Ascending aorta (tissue), 2 donors: ENCODE results near the gene NT5DC4. TPM values are rescaled to one million over a fixed set of nuclear protein-coding genes. Genes with fewer than 3 reads are reported as not detected.

Source experiments
- DNase-seq, 2 donors: peaks; one replicate each; pipeline ENCODE4 v3.0.0-alpha.2; 2019; ENCODE audit warnings: low spot score in 2 of 2
- H3K27ac ChIP-seq, 2 donors: fragments of 200-600 bp; sonication (generic); one replicate each; pipeline ENCODE4 v1.5.1; 2016 to 2017; ENCODE audit warnings: mild to moderate bottlenecking in 1 of 2
- H3K27me3 ChIP-seq: fragments of 200-600 bp; sonication (generic); one replicate; pipeline ENCODE4 v1.5.1; 2017
- H3K36me3 ChIP-seq, 2 donors: fragments of 200-600 bp; sonication (generic); one replicate each; pipeline ENCODE4 v1.5.1; 2016
- H3K4me1 ChIP-seq, 2 donors: fragments of 200-600 bp; sonication (generic); one replicate each; pipeline ENCODE4 v1.5.1; 2016 to 2017; ENCODE audit warnings: mild to moderate bottlenecking in 1 of 2
- H3K4me3 ChIP-seq, 2 donors: fragments of 200-600 bp; sonication (generic); one replicate each; pipeline ENCODE4 v1.5.1; 2016 to 2017; ENCODE audit warnings: mild to moderate bottlenecking in 1 of 2
- H3K9me3 ChIP-seq, 2 donors: fragments of 200-600 bp; sonication (generic); one replicate each; pipeline ENCODE4 v1.5.1; 2016
- CTCF ChIP-seq, 3 experiments: fragments of 200-600 bp in 2 of 3; fragments of 450-650 bp in 1 of 3; sonication (generic) in 2 of 3; IDR thresholded peaks; one replicate each; pipeline ENCODE4 v1.5.1; 2016 to 2019; ENCODE audit warnings: antibody characterized with exemption in 3 of 3, mild to moderate bottlenecking in 1 of 3, moderate library complexity in 1 of 3
- intact Hi-C: fragments of 100-400 bp; cut with DNase I; formaldehyde crosslinking; loops from one replicate; pipeline ENCODE4 v1.15.1; 2023
- total RNA-seq: library from RNA; depleted of rRNA; stranded (reverse); fragments of >200 nt; gene quantifications from one replicate; pipeline ENCODE4 v1.1.0, GENCODE V29; 2016

The NT5DC4 gene
- total RNA-seq, 1 donor from 2014 or later: not detected

GRCh38 chr2:112777036-112777435, 56.2 kb downstream of the NT5DC4 start:
- Histone ChIP-seq H3K9me3 (no peaks in the 10 kb centered on the region), H3K4me1 (no peaks in the 10 kb centered on the region), H3K4me3 (no peak overlapping the region), H3K27me3 (no peaks in the 10 kb centered on the region), H3K36me3 (no peaks in the 10 kb centered on the region), H3K27ac (no peak overlapping the region)
- no peak for DNase-seq
- no peak for TF ChIP-seq CTCF (IDR thresholded peaks at IDR 0.05)
- intact Hi-C loops: no loop called here

- intact Hi-C loops: no loop called here
- Histone ChIP-seq H3K36me3 (no peaks in the 10 kb centered on the region), H3K4me1 (no peaks in the 10 kb centered on the region), H3K27me3 (no peaks in the 10 kb centered on the region), H3K4me3 (no peak overlapping the region), H3K27ac (no peak overlapping the region), H3K9me3 (no peaks in the 10 kb centered on the region)
- no peak for TF ChIP-seq CTCF (IDR thresholded peaks at IDR 0.05)
- DNase-seq: no peak
Measured at GRCh38 chr2:112779598-112779997, 58.8 kb downstream of the NT5DC4 start.

- no peak for TF ChIP-seq CTCF (IDR thresholded peaks at IDR 0.05)
- no peak overlapping the region for H3K27ac ChIP-seq
- intact Hi-C loops: no loop called here
- no peak for DNase-seq
- H3K27me3 ChIP-seq: no peaks in the 10 kb centered on the region
- no peaks in the 10 kb centered on the region for H3K36me3 ChIP-seq
- H3K4me1 ChIP-seq: no peaks in the 10 kb centered on the region
- no peaks in the 10 kb centered on the region for H3K9me3 ChIP-seq
- H3K4me3 ChIP-seq: no peak overlapping the region
Measured at GRCh38 chr2:112782234-112782799, 61.5 kb downstream of the NT5DC4 start.

- Histone ChIP-seq H3K27me3 (no peaks in the 10 kb centered on the region), H3K27ac (no peak overlapping the region), H3K4me1 (no peaks in the 10 kb centered on the region), H3K36me3 (no peaks in the 10 kb centered on the region), H3K9me3 (no peaks in the 10 kb centered on the region), H3K4me3 (no peak overlapping the region)
- intact Hi-C loops: no loop called here
- no peak for DNase-seq
- no peak for TF ChIP-seq CTCF (IDR thresholded peaks at IDR 0.05)
Measured at GRCh38 chr2:112783187-112783714, 62.4 kb downstream of the NT5DC4 start.

- H3K9me3 ChIP-seq: no peaks in the 10 kb centered on the region
- no peaks in the 10 kb centered on the region for H3K36me3 ChIP-seq
- H3K27ac ChIP-seq: no peak within 1 kb of the TSS
- TF ChIP-seq CTCF (IDR thresholded peaks at IDR 0.05): no peak
- no peaks in the 10 kb centered on the region for H3K4me1 ChIP-seq
- intact Hi-C loops: no loop called here
- no peak within 1 kb of the TSS for H3K4me3 ChIP-seq
- DNase-seq: no peak
- no peaks in the 10 kb centered on the region for H3K27me3 ChIP-seq
Measured at GRCh38 chr2:112784199-112785189, 63.7 kb downstream of the NT5DC4 start, which contains the start of gene IL1A. Gene IL1A, minus strand, starts transcription at chr2:112784493. Its CDS starts 723 bp downstream, at chr2:112783770.
